Tibial nerve (tissue), 4 donors: ENCODE data around the gene CADPS2. TPM values are rescaled to one million over a fixed set of nuclear protein-coding genes. Genes with fewer than 3 reads are reported as not detected.

ENCODE experiments used
- DNase-seq, 2 donors: peaks; one replicate each; pipeline ENCODE4 v3.0.0-alpha.2; 2019; ENCODE audit warnings: low spot score in 2 of 2
- H3K27ac ChIP-seq, 4 donors: fragments of 200-600 bp; sonication (generic) in 3 of 4; one replicate each; pipeline ENCODE4 v1.5.1; 2017 to 2019; ENCODE audit warnings: mild to moderate bottlenecking in 1 of 4
- H3K27me3 ChIP-seq, 2 donors: fragments of 200-600 bp; sonication (generic) in 1 of 2; one replicate each; pipeline versions ENCODE4 v1.5.1 to v1.6.0; 2017 to 2019
- H3K36me3 ChIP-seq, 3 donors: fragments of 200-600 bp; sonication (generic); one replicate each; pipeline ENCODE4 v1.5.1; 2018 to 2019
- H3K4me1 ChIP-seq, 4 donors: fragments of 200-600 bp; sonication (generic) in 3 of 4; one replicate each; pipeline ENCODE4 v1.5.1; 2017 to 2019
- H3K4me3 ChIP-seq, 4 donors: fragments of 200-600 bp; sonication (generic) in 3 of 4; one replicate each; pipeline ENCODE4 v1.5.1; 2017 to 2019; ENCODE audit warnings: mild to moderate bottlenecking in 1 of 4, moderate library complexity in 1 of 4
- H3K9me3 ChIP-seq, 4 donors: fragments of 200-600 bp; sonication (generic) in 3 of 4; one replicate each; pipeline ENCODE4 v1.5.1; 2017 to 2019
- CTCF ChIP-seq, 5 experiments: fragments of 200-600 bp in 3 of 5; fragments of 450-650 bp in 2 of 5; sonication (generic) in 3 of 5; IDR thresholded peaks; one replicate each; pipeline ENCODE4 v1.5.1; 2016 to 2019; ENCODE audit warnings: antibody characterized with exemption in 5 of 5, mild to moderate bottlenecking in 3 of 5, moderate library complexity in 2 of 5
- EP300 ChIP-seq, 2 donors: sonication (generic); formaldehyde crosslinking; IDR thresholded peaks; one replicate each; pipeline ENCODE4 v1.6.1; 2017; ENCODE audit warnings: antibody characterized with exemption in 2 of 2, mild to moderate bottlenecking in 1 of 2
- POLR2A ChIP-seq, 2 donors: fragments of 450-650 bp; IDR thresholded peaks; one replicate each; pipeline ENCODE4 v1.6.1; 2017; ENCODE audit warnings: antibody characterized with exemption in 2 of 2, mild to moderate bottlenecking in 2 of 2, moderate library complexity in 2 of 2
- WGBS, 2 donors: methylation state at CpG; one replicate each; pipeline ENCODE4 v1.1.5; 2018; 5-methylcytosine and 5-hydroxymethylcytosine counted together
- total RNA-seq, 4 donors: library from RNA; depleted of rRNA; stranded (reverse); fragments of >200 nt; gene quantifications; one replicate each; pipeline ENCODE4 v1.1.0, GENCODE V29; 2016

The CADPS2 gene
- total RNA-seq, result 10 to 100 TPM; 20.3 to 44.4 (median 27.1) TPM

GRCh38 chr7:122886357-122887081, at the start of gene CADPS2:
Gene CADPS2 (minus strand): TSS chr7:122886460. CDS start chr7:122886337, 123 bp downstream.
- H3K27me3 ChIP-seq, result peaks cover 0 to 8% of the 10 kb centered on the region in 2 donors
- WGBS, 2 donors, result 0% methylated on average over 35 to 57 of the region's 73 CpGs

GRCh38 chr7:122935620-122936019, 49.4 kb upstream of the CADPS2 start:
- Histone ChIP-seq H3K9me3 (no peaks in the 10 kb centered on the region), H3K27ac (no peak overlapping the region), H3K36me3 (no peaks in the 10 kb centered on the region), H3K4me3 (no peak overlapping the region), H3K4me1 (no peaks in the 10 kb centered on the region), H3K27me3 (no peaks in the 10 kb centered on the region)
- TF ChIP-seq CTCF (IDR thresholded peaks at IDR 0.05), result no peak
- TF ChIP-seq EP300 (IDR thresholded peaks at IDR 0.05), result no peak
- DNase-seq, result no peak

More at GRCh38 chr7:122886357-122887081, at the start of gene CADPS2:
- H3K36me3 ChIP-seq, result no peaks in the 10 kb centered on the region
- peak within 1 kb of the TSS; percentile 45 to 91 (median 81) for H3K27ac ChIP-seq
- DNase-seq, result peak; percentile 56 to 70
- no peaks in the 10 kb centered on the region for H3K9me3 ChIP-seq
- TF ChIP-seq EP300 (IDR thresholded peaks at IDR 0.05) (peak in 1 of 2 donors; percentile 53), CTCF (IDR thresholded peaks at IDR 0.05) (peak in 3 of 5 experiments; percentile 25 to 63 (median 34)), POLR2A (IDR thresholded peaks at IDR 0.05) (peak; percentile 38 to 70)
- peak within 1 kb of the TSS; percentile 55 to 85 (median 67) for H3K4me3 ChIP-seq
- H3K4me1 ChIP-seq, result peaks cover 0 to 29% (median 0%) of the 10 kb centered on the region in 4 donors

GRCh38 chr7:122919643-122920181, 33.5 kb upstream of the CADPS2 start:
- H3K27me3 ChIP-seq, result no peaks in the 10 kb centered on the region
- no peak for TF ChIP-seq EP300 (IDR thresholded peaks at IDR 0.05)
- TF ChIP-seq POLR2A (IDR thresholded peaks at IDR 0.05), result no peak
- H3K4me1 ChIP-seq, result no peaks in the 10 kb centered on the region
- DNase-seq, result no peak
- H3K4me3 ChIP-seq, result no peak overlapping the region
- no peaks in the 10 kb centered on the region for H3K9me3 ChIP-seq
- H3K36me3 ChIP-seq, result no peaks in the 10 kb centered on the region
- no peak overlapping the region for H3K27ac ChIP-seq

- Histone ChIP-seq H3K27me3 (no peaks in the 10 kb centered on the region), H3K27ac (no peak overlapping the region), H3K9me3 (no peaks in the 10 kb centered on the region), H3K4me3 (no peak overlapping the region), H3K4me1 (no peaks in the 10 kb centered on the region), H3K36me3 (no peaks in the 10 kb centered on the region)
- no peak for DNase-seq
- WGBS, 2 donors, result 88 to 91% methylated on average over 9 of the region's 9 CpGs
- TF ChIP-seq POLR2A (IDR thresholded peaks at IDR 0.05), result no peak
- TF ChIP-seq CTCF (IDR thresholded peaks at IDR 0.05), result no peak
- no peak for TF ChIP-seq EP300 (IDR thresholded peaks at IDR 0.05)
Measured at GRCh38 chr7:122914812-122915211, 28.6 kb upstream of the CADPS2 start.

GRCh38 chr7:122913608-122914007, 27.3 kb upstream of the CADPS2 start:
- no peaks in the 10 kb centered on the region for H3K4me1 ChIP-seq
- H3K27me3 ChIP-seq, result no peaks in the 10 kb centered on the region
- no peaks in the 10 kb centered on the region for H3K9me3 ChIP-seq
- DNase-seq, result no peak
- TF ChIP-seq POLR2A (IDR thresholded peaks at IDR 0.05) (no peak), EP300 (IDR thresholded peaks at IDR 0.05) (no peak), CTCF (IDR thresholded peaks at IDR 0.05) (no peak)
- 76 to 90% methylated on average over 15 of the region's 15 CpGs for WGBS, 2 donors
- no peak overlapping the region for H3K4me3 ChIP-seq
- H3K27ac ChIP-seq, result no peak overlapping the region
- H3K36me3 ChIP-seq, result no peaks in the 10 kb centered on the region
